ENCODE data around the gene ZWILCH. TPM values are rescaled to one million over a fixed set of nuclear protein-coding genes. Genes with fewer than 3 reads are reported as not detected.

The ZWILCH gene
- total and polyA plus RNA-seq, 8 donors = 8.6 to 32.2 (median 25.0) TPM

- DNase-seq (peak in 2 of 4 donors; percentile 38 to 66), ATAC-seq (peak; percentile 83)
- Histone ChIP-seq H3K27me3 (no peaks in the 10 kb centered on the region), H3K9me3 (no peaks in the 10 kb centered on the region), H3K36me3 (no peaks in the 10 kb centered on the region), H3K4me3 (no peak overlapping the region), H3K27ac (no peak overlapping the region), H3K4me1 (peaks cover 0 to 6% of the 10 kb centered on the region in 2 donors)
- intact Hi-C loops (cut with DNase I) = no loop called here
- TF ChIP-seq CTCF (IDR thresholded peaks at IDR 0.05) = peak; percentile 39 to 71
Observed at GRCh38 chr15:66566963-66567531, 61.9 kb downstream of the ZWILCH start.

- ATAC-seq = no peak
- H3K36me3 ChIP-seq = no peaks in the 10 kb centered on the region
- no peaks in the 10 kb centered on the region for H3K27me3 ChIP-seq
- intact Hi-C loops (cut with DNase I) = no loop called here
- H3K4me1 ChIP-seq = peaks cover 0 to 6% of the 10 kb centered on the region in 2 donors
- DNase-seq = no peak
- TF ChIP-seq CTCF (IDR thresholded peaks at IDR 0.05) = no peak
- no peak overlapping the region for H3K4me3 ChIP-seq
- no peaks in the 10 kb centered on the region for H3K9me3 ChIP-seq
- no peak overlapping the region for H3K27ac ChIP-seq
Observed at GRCh38 chr15:66567897-66568296, 62.8 kb downstream of the ZWILCH start.

GRCh38 chr15:66569461-66570137, 64.5 kb downstream of the ZWILCH start:
- Histone ChIP-seq H3K27me3 (no peaks in the 10 kb centered on the region), H3K4me3 (no peak overlapping the region), H3K36me3 (no peaks in the 10 kb centered on the region), H3K9me3 (no peaks in the 10 kb centered on the region), H3K4me1 (peaks cover 0 to 6% of the 10 kb centered on the region in 2 donors), H3K27ac (no peak overlapping the region)
- ATAC-seq (no peak), DNase-seq (no peak)
- intact Hi-C loops (cut with DNase I) = no loop called here
- no peak for TF ChIP-seq CTCF (IDR thresholded peaks at IDR 0.05)

GRCh38 chr15:66570327-66570726, 65.2 kb downstream of the ZWILCH start:
- no peak for DNase-seq
- no peaks in the 10 kb centered on the region for H3K9me3 ChIP-seq
- H3K27me3 ChIP-seq = no peaks in the 10 kb centered on the region
- peaks cover 0 to 6% of the 10 kb centered on the region in 2 donors for H3K4me1 ChIP-seq
- intact Hi-C loops (cut with DNase I) = no loop called here
- TF ChIP-seq CTCF (IDR thresholded peaks at IDR 0.05) = no peak
- ATAC-seq = no peak
- H3K27ac ChIP-seq = no peak overlapping the region
- no peak overlapping the region for H3K4me3 ChIP-seq
- H3K36me3 ChIP-seq = no peaks in the 10 kb centered on the region

GRCh38 chr15:66570842-66571478, 65.8 kb downstream of the ZWILCH start:
- Histone ChIP-seq H3K36me3 (no peaks in the 10 kb centered on the region), H3K27ac (no peak overlapping the region), H3K4me1 (peaks cover 0 to 6% of the 10 kb centered on the region in 2 donors), H3K27me3 (no peaks in the 10 kb centered on the region), H3K4me3 (no peak overlapping the region), H3K9me3 (no peaks in the 10 kb centered on the region)
- intact Hi-C loops (cut with DNase I) = no loop called here
- TF ChIP-seq CTCF (IDR thresholded peaks at IDR 0.05) = no peak
- DNase-seq (no peak), ATAC-seq (no peak)
